H4 (cell line): ENCODE data around the gene GSTT2B. TPM values are rescaled to one million over a fixed set of nuclear protein-coding genes. Genes with fewer than 3 reads are reported as not detected.
"Not testable (repeated sequence)": the region's sequence is repeated elsewhere in the genome, so short reads cannot be mapped to it uniquely, and the experiment has no call there.

ENCODE experiments used
- DNase-seq: peaks from one replicate; pipeline ENCODE4 v3.0.0-alpha.2; 2015; ENCODE audit warnings: low spot score
- total RNA-seq: library from RNA; depleted of rRNA; stranded (reverse); fragments of >200 nt; shearing (Covaris generic); gene quantifications from 2 replicates; pipeline ENCODE4 v1.2.3, GENCODE V29; 2014; rRNA removed

The GSTT2B gene
- 5.2 and 12.3 TPM in 2 replicates for total RNA-seq

DNA sequence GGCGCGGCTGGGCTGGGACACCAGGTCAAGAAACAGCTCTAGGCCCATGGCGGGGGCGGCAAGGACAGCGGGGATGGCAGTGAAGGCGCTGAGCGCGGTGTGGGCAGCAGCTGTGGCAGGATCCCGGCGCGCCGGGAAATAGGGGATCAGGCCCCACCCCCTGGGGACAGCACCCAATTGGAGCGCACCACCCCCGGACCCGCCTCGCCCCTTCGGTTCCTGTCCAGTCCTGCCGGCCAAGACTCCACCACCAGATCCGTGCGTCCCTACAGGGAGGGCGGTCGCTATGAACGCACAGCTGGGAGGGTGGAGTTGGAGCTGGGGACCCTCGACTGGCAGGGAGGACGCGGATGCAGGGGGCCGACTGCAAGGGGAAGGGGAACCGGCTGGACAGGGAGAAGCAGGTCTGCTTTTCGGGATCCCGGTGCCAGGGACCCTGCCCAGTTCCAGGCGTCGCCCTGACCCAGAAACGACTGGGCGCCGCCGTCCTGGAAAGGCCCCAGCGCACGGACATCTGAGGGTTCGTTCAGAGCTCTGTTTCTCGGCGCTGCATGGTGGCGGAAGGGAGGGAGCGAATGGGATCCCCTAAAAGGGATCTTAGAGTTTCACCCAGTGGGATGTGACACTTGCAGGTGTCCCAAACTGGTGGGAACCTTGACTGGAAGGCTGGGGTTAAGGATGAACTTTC is at the start of gene GSTT2B:
TSS of gene GSTT2B (minus strand) at position 112 of the 688 bp plus-strand sequence. CDS start at position 48, 64 bp downstream.
- not testable (repeated sequence) for DNase-seq

- DNase-seq = no peak
Observed at GRCh38 chr22:24010018-24010391, 49.0 kb upstream of the GSTT2B start.

- DNase-seq = no peak
Observed at GRCh38 chr22:24009227-24010017, 48.4 kb upstream of the GSTT2B start.

- DNase-seq = no peak
Observed at GRCh38 chr22:24008381-24009226, 47.6 kb upstream of the GSTT2B start.

DNA sequence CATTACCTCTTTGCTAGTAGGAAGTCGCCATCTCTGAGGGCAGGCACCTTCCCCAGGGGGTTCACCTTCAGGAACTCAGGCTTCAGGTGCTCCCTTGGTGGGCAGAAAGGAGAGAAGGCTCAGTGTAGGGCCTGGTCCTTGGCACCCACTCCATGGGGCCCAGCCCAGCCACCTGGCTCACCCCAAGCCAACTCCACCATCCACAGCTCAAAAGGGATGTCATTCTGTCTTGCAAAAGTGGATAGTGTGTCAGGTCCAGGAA is 47.0 kb upstream of the GSTT2B start:
- no peak for DNase-seq

DNA sequence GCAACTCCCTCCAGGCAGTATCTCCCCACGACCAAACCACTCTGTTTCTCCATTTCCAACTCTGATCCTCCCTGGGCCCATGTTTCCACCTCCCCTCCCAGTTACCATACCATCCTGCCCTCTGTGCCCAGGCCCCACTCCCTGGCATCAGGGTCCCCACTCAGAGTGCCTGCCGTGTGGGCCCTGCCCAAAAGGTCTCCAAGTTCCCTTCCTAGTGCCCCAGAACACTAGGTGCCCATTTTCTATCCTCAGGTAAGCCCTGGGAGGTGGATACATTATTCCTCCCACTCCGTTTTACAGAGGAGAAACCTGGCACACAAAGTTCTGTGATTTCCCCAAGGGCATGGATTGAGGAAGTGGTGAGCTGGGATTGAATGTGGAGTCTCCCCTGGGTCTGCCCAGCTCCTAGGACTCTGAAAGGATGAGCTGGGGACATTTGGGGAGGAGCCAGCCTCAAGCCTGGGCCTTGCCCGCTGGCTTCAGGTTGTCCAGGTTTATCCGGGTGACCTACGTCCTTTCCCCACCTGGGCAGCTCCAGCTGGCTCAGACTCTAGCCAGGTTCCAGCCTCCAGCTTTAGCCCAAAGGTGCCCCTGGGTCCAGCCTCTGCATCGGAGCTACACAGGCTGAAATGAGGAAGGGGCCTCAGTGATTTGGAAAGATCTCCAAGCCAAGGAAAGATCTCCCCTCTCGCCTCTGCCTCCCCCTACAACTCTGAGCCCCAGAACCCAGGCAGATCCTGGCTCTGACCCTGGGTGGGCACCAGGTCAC is 46.4 kb upstream of the GSTT2B start:
- no peak for DNase-seq

DNA sequence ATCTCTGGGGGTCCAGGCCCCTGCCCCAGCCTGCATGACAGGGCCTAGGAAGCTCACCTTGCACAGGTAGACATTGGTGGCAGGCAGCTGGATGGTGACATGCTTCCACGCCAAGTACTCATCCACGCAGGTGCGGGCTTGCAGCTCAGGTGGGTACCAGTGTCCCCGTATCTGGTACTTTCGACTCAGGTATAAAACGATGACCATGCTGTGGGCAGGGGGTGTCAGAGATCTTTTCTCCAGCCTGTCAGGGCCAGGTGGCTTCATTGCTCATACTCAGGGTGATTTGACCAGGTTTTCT is 45.9 kb upstream of the GSTT2B start:
- DNase-seq = no peak

- no peak for DNase-seq
Observed at GRCh38 chr22:24006207-24006913, 45.4 kb upstream of the GSTT2B start.

DNA sequence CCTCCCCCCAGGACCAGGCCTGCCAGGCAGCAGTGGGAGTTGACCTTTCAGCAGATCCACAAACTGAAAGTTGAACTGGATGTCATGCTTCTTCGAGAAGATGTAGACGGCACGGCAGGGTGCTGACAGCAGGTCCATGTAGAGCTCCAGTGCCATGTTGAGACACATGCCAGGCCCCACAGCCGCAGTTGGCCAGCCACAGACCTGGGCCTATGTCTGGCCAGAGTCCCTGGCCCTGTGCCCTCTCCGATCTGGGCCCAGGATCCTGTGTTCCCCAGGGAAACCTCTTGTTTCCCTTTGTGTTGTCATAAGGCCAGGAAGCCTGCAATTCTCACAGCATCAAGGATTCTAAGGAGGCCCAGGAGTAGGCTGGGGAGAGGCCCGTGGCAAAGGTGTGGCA is 44.2 kb upstream of the GSTT2B start, which contains the start of gene GSTT4:
TSS of gene GSTT4 (minus strand) at position 253 of the 400 bp plus-strand sequence. CDS start at position 156, 97 bp downstream.
- no peak for DNase-seq

- DNase-seq = no peak
Observed at GRCh38 chr22:24003887-24004286, 42.9 kb upstream of the GSTT2B start.

GRCh38 chr22:24002851-24003250 is 41.9 kb upstream of the GSTT2B start:
- no peak for DNase-seq

DNA sequence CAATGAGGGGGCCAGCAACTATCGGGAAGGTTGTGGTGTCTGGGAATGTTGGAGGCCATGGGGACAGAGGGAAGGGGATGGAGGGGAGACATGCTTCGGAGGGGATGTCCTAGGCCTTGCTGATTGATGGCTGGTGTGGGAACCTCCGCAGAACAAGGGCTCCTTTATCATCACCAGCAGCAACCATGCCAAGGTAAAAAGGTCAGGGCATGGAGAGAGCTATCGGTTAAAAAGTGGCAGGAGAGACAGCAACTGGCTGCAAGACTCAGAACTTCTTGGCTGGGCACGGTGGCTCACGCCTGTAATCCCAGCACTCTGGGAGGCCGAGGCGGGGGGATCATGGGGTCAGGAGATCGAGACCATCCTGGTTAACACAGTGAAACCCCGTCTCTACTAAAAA is 41.3 kb upstream of the GSTT2B start:
- DNase-seq = no peak

DNA sequence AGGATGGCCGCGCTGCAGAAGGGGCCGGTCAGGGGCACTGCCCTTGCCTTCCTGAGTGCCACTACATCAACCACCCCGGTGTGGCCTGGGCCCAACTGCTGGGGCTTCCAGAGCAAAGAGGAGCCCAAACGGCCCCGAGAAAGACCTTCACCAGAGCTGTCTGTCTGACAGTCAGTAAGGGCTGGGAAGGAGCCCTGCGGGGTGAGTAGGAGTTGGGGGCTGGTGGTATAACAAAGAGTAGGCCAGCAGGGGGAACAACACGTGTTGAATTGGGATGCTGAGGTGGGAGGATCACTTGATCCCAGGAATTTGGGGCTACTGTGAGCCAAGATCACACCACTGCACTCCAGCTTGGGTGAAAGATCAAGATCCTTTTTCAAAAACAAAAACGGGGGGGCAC is 40.3 kb upstream of the GSTT2B start:
- no peak for DNase-seq

DNA sequence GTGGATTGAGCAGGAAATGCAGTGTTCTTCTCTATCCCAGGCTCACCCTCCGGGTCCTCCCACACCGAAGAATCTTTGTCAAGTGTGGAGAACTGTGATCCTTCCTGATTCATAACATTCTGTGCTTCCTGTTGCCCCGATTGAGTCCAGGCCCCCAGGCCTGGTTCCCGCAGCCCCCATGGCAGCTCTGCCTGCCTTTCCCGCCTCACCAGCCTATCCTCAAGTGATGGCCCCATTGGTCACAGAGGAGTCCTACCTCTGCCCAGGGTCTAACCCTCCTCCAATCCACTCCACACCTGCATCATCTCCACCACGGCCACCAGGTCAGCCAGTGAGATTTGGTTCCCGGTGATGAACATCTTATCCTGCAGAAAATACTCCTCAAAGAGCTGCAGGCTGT is 38.8 kb upstream of the GSTT2B start:
- not testable (repeated sequence) for DNase-seq

- no peak for DNase-seq
Observed at GRCh38 chr22:23997092-23997491, 36.1 kb upstream of the GSTT2B start.

DNA sequence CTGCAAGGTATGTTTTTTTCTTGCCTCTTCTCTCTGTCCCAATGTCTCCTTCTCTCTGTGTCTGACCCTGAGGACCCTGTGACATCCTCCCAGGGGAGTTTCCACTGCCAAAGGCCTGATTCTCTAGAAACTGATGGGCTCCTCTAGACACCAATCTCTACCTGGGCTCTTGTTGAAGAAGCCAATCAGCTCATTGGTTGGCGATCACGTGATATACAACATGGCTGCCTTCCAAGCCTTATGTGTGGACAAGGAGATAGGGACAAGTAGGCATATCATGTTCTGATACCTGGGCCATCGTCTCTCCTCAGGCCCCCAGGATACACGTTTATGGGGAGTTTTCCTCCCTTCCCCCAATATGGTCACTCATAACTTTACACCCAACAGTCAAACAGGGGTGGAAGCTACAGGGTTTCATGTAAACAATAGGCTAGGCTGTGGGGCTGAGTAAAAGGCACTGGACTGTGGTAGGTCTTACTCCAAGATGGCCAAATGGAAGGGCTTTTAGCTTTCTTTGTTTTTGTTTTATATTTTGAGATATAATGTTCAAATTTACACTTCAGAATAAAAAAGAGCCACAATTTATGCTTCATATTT is 32.7 kb upstream of the GSTT2B start:
- not testable (repeated sequence) for DNase-seq

GRCh38 chr22:23993080-23993479 is 32.1 kb upstream of the GSTT2B start:
- DNase-seq = not testable (repeated sequence)

- not testable (repeated sequence) for DNase-seq
Observed at GRCh38 chr22:23989583-23990244, 28.7 kb upstream of the GSTT2B start.

DNA sequence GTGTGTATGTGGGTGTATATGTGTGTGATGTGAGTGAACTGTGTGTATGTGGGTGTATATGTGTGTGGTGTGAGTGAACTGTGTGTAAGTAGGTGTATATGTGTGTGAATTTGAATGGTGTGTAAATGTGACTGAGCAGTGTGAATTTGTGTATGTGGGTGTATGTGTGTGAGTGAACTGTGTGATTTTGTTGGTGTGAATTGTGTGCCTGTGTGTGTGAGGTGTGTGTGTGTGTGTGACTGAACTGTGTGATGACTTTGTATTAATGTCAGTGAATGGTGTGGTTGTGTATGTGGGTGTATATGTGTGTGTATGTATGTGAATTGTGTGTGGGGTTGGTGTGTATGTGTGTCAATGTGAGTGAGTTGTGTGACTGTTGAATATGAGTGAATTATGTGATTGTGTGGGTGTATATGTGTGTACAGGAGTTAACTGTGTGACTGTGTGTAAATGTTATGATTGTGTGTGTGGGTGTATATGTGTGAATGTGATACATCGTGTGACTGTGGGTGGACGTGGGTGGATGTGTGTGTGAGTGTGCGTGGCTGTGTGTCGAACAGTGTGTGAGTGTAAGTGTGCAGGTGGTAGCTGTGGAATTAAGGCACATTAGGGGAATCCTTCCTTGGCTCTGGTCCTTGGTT is 25.7 kb upstream of the GSTT2B start:
- DNase-seq = not testable (repeated sequence)

- not testable (repeated sequence) for DNase-seq
Observed at GRCh38 chr22:23986089-23986488, 25.1 kb upstream of the GSTT2B start.
